Tibial nerve (tissue), 4 donors: Measurements from ENCODE around the gene C17orf67. TPM values are rescaled to one million over a fixed set of nuclear protein-coding genes. Genes with fewer than 3 reads are reported as not detected.

ENCODE experiments used
- DNase-seq, 2 donors: peaks; one replicate each; pipeline ENCODE4 v3.0.0-alpha.2; 2019; ENCODE audit warnings: low spot score in 2 of 2
- H3K27ac ChIP-seq, 4 donors: fragments of 200-600 bp; sonication (generic) in 3 of 4; one replicate each; pipeline ENCODE4 v1.5.1; 2017 to 2019; ENCODE audit warnings: mild to moderate bottlenecking in 1 of 4
- H3K27me3 ChIP-seq, 2 donors: fragments of 200-600 bp; sonication (generic) in 1 of 2; one replicate each; pipeline versions ENCODE4 v1.5.1 to v1.6.0; 2017 to 2019
- H3K36me3 ChIP-seq, 3 donors: fragments of 200-600 bp; sonication (generic); one replicate each; pipeline ENCODE4 v1.5.1; 2018 to 2019
- H3K4me1 ChIP-seq, 4 donors: fragments of 200-600 bp; sonication (generic) in 3 of 4; one replicate each; pipeline ENCODE4 v1.5.1; 2017 to 2019
- H3K4me3 ChIP-seq, 4 donors: fragments of 200-600 bp; sonication (generic) in 3 of 4; one replicate each; pipeline ENCODE4 v1.5.1; 2017 to 2019; ENCODE audit warnings: mild to moderate bottlenecking in 1 of 4, moderate library complexity in 1 of 4
- H3K9me3 ChIP-seq, 4 donors: fragments of 200-600 bp; sonication (generic) in 3 of 4; one replicate each; pipeline ENCODE4 v1.5.1; 2017 to 2019
- EP300 ChIP-seq, 2 donors: sonication (generic); formaldehyde crosslinking; IDR thresholded peaks; one replicate each; pipeline ENCODE4 v1.6.1; 2017; ENCODE audit warnings: antibody characterized with exemption in 2 of 2, mild to moderate bottlenecking in 1 of 2
- POLR2A ChIP-seq, 2 donors: fragments of 450-650 bp; IDR thresholded peaks; one replicate each; pipeline ENCODE4 v1.6.1; 2017; ENCODE audit warnings: antibody characterized with exemption in 2 of 2, mild to moderate bottlenecking in 2 of 2, moderate library complexity in 2 of 2
- WGBS, 2 donors: methylation state at CpG; one replicate each; pipeline ENCODE4 v1.1.5; 2018; 5-methylcytosine and 5-hydroxymethylcytosine counted together
- total RNA-seq, 4 donors: library from RNA; depleted of rRNA; stranded (reverse); fragments of >200 nt; gene quantifications; one replicate each; pipeline ENCODE4 v1.1.0, GENCODE V29; 2016
- TF ChIP-seq, protein P1 (sequence below), 5 experiments: fragments of 200-600 bp in 3 of 5; fragments of 450-650 bp in 2 of 5; sonication (generic) in 3 of 5; IDR thresholded peaks; one replicate each; pipeline ENCODE4 v1.5.1; 2016 to 2019; ENCODE audit warnings: antibody characterized with exemption in 5 of 5, mild to moderate bottlenecking in 3 of 5, moderate library complexity in 2 of 5

C17orf67 gene
- total RNA-seq, 4 donors from 2014 or later = 2.4 to 4.5 (median 3.1) TPM

GRCh38 chr17:56849131-56849530, 15.4 kb upstream of the C17orf67 start:
- 72 to 87% methylated on average over 3 of the region's 3 CpGs for WGBS, 2 donors
- peaks cover 0 to 56% (median 0%) of the 10 kb centered on the region in 3 donors for H3K36me3 ChIP-seq

GRCh38 chr17:56847106-56847505, 13.4 kb upstream of the C17orf67 start:
- Histone ChIP-seq H3K4me3 (no peak overlapping the region), H3K27ac (no peak overlapping the region), H3K4me1 (no peaks in the 10 kb centered on the region), H3K36me3 (peaks cover 0 to 55% (median 0%) of the 10 kb centered on the region in 3 donors), H3K9me3 (no peaks in the 10 kb centered on the region), H3K27me3 (no peaks in the 10 kb centered on the region)
- WGBS, 2 donors = 80 to 86% methylated on average over 4 of the region's 4 CpGs
- TF ChIP-seq POLR2A (IDR thresholded peaks at IDR 0.05) (no peak), EP300 (IDR thresholded peaks at IDR 0.05) (no peak)
- TF ChIP-seq, protein P1, sequence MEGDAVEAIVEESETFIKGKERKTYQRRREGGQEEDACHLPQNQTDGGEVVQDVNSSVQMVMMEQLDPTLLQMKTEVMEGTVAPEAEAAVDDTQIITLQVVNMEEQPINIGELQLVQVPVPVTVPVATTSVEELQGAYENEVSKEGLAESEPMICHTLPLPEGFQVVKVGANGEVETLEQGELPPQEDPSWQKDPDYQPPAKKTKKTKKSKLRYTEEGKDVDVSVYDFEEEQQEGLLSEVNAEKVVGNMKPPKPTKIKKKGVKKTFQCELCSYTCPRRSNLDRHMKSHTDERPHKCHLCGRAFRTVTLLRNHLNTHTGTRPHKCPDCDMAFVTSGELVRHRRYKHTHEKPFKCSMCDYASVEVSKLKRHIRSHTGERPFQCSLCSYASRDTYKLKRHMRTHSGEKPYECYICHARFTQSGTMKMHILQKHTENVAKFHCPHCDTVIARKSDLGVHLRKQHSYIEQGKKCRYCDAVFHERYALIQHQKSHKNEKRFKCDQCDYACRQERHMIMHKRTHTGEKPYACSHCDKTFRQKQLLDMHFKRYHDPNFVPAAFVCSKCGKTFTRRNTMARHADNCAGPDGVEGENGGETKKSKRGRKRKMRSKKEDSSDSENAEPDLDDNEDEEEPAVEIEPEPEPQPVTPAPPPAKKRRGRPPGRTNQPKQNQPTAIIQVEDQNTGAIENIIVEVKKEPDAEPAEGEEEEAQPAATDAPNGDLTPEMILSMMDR (IDR thresholded peaks at IDR 0.05) = no peak
- no peak for DNase-seq

More at GRCh38 chr17:56849131-56849530, 15.4 kb upstream of the C17orf67 start:
- H3K9me3 ChIP-seq = no peaks in the 10 kb centered on the region
- TF ChIP-seq POLR2A (IDR thresholded peaks at IDR 0.05) (no peak), EP300 (IDR thresholded peaks at IDR 0.05) (no peak)
- TF ChIP-seq, protein P1 (IDR thresholded peaks at IDR 0.05) = no peak
- DNase-seq = no peak
- H3K4me3 ChIP-seq = no peak overlapping the region
- no peaks in the 10 kb centered on the region for H3K27me3 ChIP-seq
- H3K4me1 ChIP-seq = no peaks in the 10 kb centered on the region
- H3K27ac ChIP-seq = no peak overlapping the region

DNA sequence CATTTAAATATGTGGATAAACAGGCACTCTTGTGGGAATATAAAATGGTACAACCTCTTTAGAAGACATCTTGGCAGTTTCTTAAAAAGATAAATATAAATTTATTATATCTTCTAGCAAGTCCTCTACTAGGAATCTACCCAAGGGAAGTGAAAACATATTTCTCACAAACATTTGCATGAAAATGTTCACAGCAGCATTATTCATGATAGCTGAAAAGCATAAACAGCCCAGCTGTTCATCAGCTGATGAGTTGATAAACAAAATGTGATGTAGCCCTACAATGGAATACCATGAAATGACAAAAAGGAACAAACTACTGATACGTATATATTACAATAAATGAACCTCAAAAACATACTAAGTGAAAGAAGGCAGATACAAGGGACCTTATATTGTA, 12.2 kb upstream of the C17orf67 start:
- peaks cover 0 to 44% (median 0%) of the 10 kb centered on the region in 3 donors for H3K36me3 ChIP-seq
- H3K27me3 ChIP-seq = no peaks in the 10 kb centered on the region
- WGBS, 2 donors = 91 to 100% methylated on average over 1 of the region's 1 CpG
- H3K27ac ChIP-seq = no peak overlapping the region
- no peaks in the 10 kb centered on the region for H3K9me3 ChIP-seq
- H3K4me1 ChIP-seq = no peaks in the 10 kb centered on the region
- H3K4me3 ChIP-seq = no peak overlapping the region
- DNase-seq = no peak
- no peak for TF ChIP-seq EP300 (IDR thresholded peaks at IDR 0.05)
- no peak for TF ChIP-seq POLR2A (IDR thresholded peaks at IDR 0.05)
- TF ChIP-seq, protein P1 (IDR thresholded peaks at IDR 0.05) = no peak

GRCh38 chr17:56842577-56842976, 8.9 kb upstream of the C17orf67 start:
- no peaks in the 10 kb centered on the region for H3K27me3 ChIP-seq
- no peaks in the 10 kb centered on the region for H3K9me3 ChIP-seq
- TF ChIP-seq EP300 (IDR thresholded peaks at IDR 0.05) (no peak), POLR2A (IDR thresholded peaks at IDR 0.05) (no peak)
- TF ChIP-seq, protein P1 (IDR thresholded peaks at IDR 0.05) = no peak
- no peak overlapping the region for H3K27ac ChIP-seq
- peaks cover 0 to 1% (median 0%) of the 10 kb centered on the region in 4 donors for H3K4me1 ChIP-seq
- 64 to 69% methylated on average over 2 of the region's 2 CpGs for WGBS, 2 donors
- peaks cover 0 to 29% (median 0%) of the 10 kb centered on the region in 3 donors for H3K36me3 ChIP-seq
- no peak for DNase-seq
- no peak overlapping the region for H3K4me3 ChIP-seq

DNA sequence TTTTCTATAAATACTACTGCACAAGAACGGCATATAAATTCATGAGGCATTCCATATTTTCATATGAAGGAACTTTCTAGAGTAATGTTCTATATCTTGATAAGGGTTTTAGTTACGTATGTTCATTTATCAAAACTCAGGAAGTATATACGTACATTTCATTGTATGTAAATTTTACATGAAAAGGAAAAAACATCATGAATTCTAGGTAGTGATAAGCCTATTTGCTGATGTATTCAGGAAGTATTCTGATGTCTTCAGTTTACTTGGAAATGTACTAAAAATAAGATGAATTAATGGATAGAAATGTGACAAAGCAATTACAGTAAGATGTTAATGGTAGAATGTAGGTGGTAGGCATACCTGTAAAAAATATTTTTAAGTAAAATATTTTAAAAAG, 5.0 kb upstream of the C17orf67 start:
- no peak overlapping the region for H3K4me3 ChIP-seq
- DNase-seq = no peak
- H3K4me1 ChIP-seq = peaks cover 0 to 30% (median 13%) of the 10 kb centered on the region in 4 donors
- no peak for TF ChIP-seq POLR2A (IDR thresholded peaks at IDR 0.05)
- TF ChIP-seq EP300 (IDR thresholded peaks at IDR 0.05) = no peak
- TF ChIP-seq, protein P1 (IDR thresholded peaks at IDR 0.05) = no peak
- H3K27me3 ChIP-seq = no peaks in the 10 kb centered on the region
- WGBS, 2 donors = 84 to 90% methylated on average over 3 of the region's 3 CpGs
- H3K9me3 ChIP-seq = no peaks in the 10 kb centered on the region
- H3K27ac ChIP-seq = no peak overlapping the region
- peaks cover 0 to 18% (median 0%) of the 10 kb centered on the region in 3 donors for H3K36me3 ChIP-seq
